Sigmoid colon (tissue), 4 donors: ENCODE data around the gene FDX1.

ENCODE experiments used
- EP300 ChIP-seq, 4 donors: sonication (generic); formaldehyde crosslinking; IDR thresholded peaks; one replicate each; pipeline ENCODE4 v1.6.1; 2017; ENCODE audit warnings: antibody characterized with exemption in 4 of 4
- POLR2A ChIP-seq, 2 donors: fragments of 450-650 bp; IDR thresholded peaks; one replicate each; pipeline ENCODE4 v1.6.1; 2016; ENCODE audit warnings: antibody characterized with exemption in 2 of 2, mild to moderate bottlenecking in 2 of 2, moderate library complexity in 2 of 2
- POLR2AphosphoS5 ChIP-seq, 4 donors: sonication (generic); formaldehyde crosslinking; IDR thresholded peaks; one replicate each; pipeline ENCODE4 v1.6.1; 2017; ENCODE audit warnings: antibody characterized with exemption in 4 of 4
- TF ChIP-seq, protein P1 (sequence below), 4 experiments: fragments of 450-650 bp in 3 of 4; fragments of 200-600 bp in 1 of 4; IDR thresholded peaks; one replicate each; pipeline ENCODE4 v1.5.1; 2016 to 2019; ENCODE audit warnings: antibody characterized with exemption in 4 of 4, mild to moderate bottlenecking in 3 of 4, moderate library complexity in 2 of 4

DNA sequence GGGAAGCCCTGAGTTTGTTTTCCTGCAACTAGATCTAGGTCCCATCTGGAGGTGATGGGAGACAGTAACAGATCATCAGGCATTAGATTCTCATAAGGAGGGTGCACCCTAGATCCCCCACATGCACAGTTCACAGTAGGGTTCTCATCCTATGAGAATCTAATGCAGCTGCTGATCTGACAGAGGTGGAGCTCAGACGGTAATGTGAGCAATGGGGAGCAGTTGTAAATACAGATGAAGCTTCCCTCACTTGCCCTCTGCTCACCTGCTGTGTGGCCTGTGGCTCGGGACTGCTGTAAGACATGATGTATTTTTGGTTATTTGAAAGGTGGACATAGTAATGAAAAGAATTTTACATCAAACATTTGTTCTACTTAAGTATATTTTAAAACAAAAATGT lies 20.5 kb downstream of the FDX1 start:
- TF ChIP-seq, protein P1, sequence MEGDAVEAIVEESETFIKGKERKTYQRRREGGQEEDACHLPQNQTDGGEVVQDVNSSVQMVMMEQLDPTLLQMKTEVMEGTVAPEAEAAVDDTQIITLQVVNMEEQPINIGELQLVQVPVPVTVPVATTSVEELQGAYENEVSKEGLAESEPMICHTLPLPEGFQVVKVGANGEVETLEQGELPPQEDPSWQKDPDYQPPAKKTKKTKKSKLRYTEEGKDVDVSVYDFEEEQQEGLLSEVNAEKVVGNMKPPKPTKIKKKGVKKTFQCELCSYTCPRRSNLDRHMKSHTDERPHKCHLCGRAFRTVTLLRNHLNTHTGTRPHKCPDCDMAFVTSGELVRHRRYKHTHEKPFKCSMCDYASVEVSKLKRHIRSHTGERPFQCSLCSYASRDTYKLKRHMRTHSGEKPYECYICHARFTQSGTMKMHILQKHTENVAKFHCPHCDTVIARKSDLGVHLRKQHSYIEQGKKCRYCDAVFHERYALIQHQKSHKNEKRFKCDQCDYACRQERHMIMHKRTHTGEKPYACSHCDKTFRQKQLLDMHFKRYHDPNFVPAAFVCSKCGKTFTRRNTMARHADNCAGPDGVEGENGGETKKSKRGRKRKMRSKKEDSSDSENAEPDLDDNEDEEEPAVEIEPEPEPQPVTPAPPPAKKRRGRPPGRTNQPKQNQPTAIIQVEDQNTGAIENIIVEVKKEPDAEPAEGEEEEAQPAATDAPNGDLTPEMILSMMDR (IDR thresholded peaks at IDR 0.05): no peak
- TF ChIP-seq POLR2A (IDR thresholded peaks at IDR 0.05) (no peak), POLR2AphosphoS5 (IDR thresholded peaks at IDR 0.05) (no peak), EP300 (IDR thresholded peaks at IDR 0.05) (no peak)
